SK-N-MC (cell line): ENCODE results near the gene ADGRA1.

Experiments used
- DNase-seq: peaks from one replicate; pipeline ENCODE4 v3.0.0-alpha.2; 2011; ENCODE audit warnings: low read depth, low spot score
- H3K27ac ChIP-seq: fragments of 200-600 bp; sonication (generic); 2 replicates; pipeline ENCODE4 v1.5.1; 2016; ENCODE audit warnings: mixed run types
- H3K36me3 ChIP-seq: fragments of 200-600 bp; sonication (generic); 2 replicates; pipeline ENCODE4 v1.6.1; 2017; ENCODE audit warnings: antibody characterized with exemption, low read length, mixed read lengths; ENCODE audit not compliant: insufficient read depth
- H3K4me3 ChIP-seq: fragments of 200-600 bp; sonication (generic); 2 replicates; pipeline ENCODE4 v1.5.1; 2016
- H3K9ac ChIP-seq: fragments of 200-600 bp; sonication (generic); 2 replicates; pipeline ENCODE4 v1.8.0; 2017; ENCODE audit warnings: mixed run types, mixed read lengths; ENCODE audit not compliant: insufficient read length
- H3K9me3 ChIP-seq: fragments of 200-600 bp; sonication (generic); 2 replicates; pipeline ENCODE4 v1.6.1; 2017; ENCODE audit warnings: low read depth, mild to moderate bottlenecking, antibody characterized with exemption, low read length, moderate library complexity, mixed read lengths
- EZH2 ChIP-seq: fragments of 200-600 bp; sonication (generic); IDR thresholded peaks from one replicate; pipeline ENCODE4 v1.6.1; 2017; ENCODE audit warnings: antibody characterized with exemption
- FOXP2 ChIP-seq: optimal IDR thresholded peaks from 2 replicates; pipeline ENCODE3; 2011; ENCODE audit warnings: mild to moderate bottlenecking, moderate library complexity; ENCODE audit not compliant: insufficient read depth; ENCODE audit errors: extremely low read length, control extremely low read depth
- POLR2AphosphoS5 ChIP-seq: IDR thresholded peaks from 2 replicates; pipeline ENCODE4 v1.6.1; 2012; ENCODE audit warnings: mild to moderate bottlenecking, low read depth, low read length, borderline replicate concordance

The ADGRA1 gene

GRCh38 chr10:133060022-133060421, 27.7 kb upstream of the ADGRA1 start:
- Histone ChIP-seq H3K9ac (no peak overlapping the region), H3K36me3 (no peaks in the 10 kb centered on the region), H3K4me3 (no peak overlapping the region), H3K27ac (no peak overlapping the region), H3K9me3 (no peaks in the 10 kb centered on the region)
- no peak for DNase-seq
- TF ChIP-seq EZH2 (no peak), FOXP2 (no peak), POLR2AphosphoS5 (no peak)

GRCh38 chr10:133060466-133060865, 27.3 kb upstream of the ADGRA1 start:
- no peak overlapping the region for H3K4me3 ChIP-seq
- H3K9me3 ChIP-seq = no peaks in the 10 kb centered on the region
- DNase-seq = no peak
- no peak for TF ChIP-seq FOXP2
- no peak for TF ChIP-seq EZH2
- no peak for TF ChIP-seq POLR2AphosphoS5
- H3K27ac ChIP-seq = no peak overlapping the region
- no peaks in the 10 kb centered on the region for H3K36me3 ChIP-seq
- no peak overlapping the region for H3K9ac ChIP-seq

- no peaks in the 10 kb centered on the region for H3K36me3 ChIP-seq
- H3K9me3 ChIP-seq = no peaks in the 10 kb centered on the region
- no peak for DNase-seq
- no peak overlapping the region for H3K27ac ChIP-seq
- H3K9ac ChIP-seq = no peak overlapping the region
- no peak for TF ChIP-seq POLR2AphosphoS5
- no peak for TF ChIP-seq EZH2
- no peak overlapping the region for H3K4me3 ChIP-seq
Measured at GRCh38 chr10:133060881-133061280, 26.8 kb upstream of the ADGRA1 start.

- no peaks in the 10 kb centered on the region for H3K9me3 ChIP-seq
- no peaks in the 10 kb centered on the region for H3K36me3 ChIP-seq
- DNase-seq = no peak
- H3K4me3 ChIP-seq = no peak overlapping the region
- H3K9ac ChIP-seq = no peak overlapping the region
- TF ChIP-seq POLR2AphosphoS5 (no peak), EZH2 (no peak), FOXP2 (no peak)
- H3K27ac ChIP-seq = no peak overlapping the region
Measured at GRCh38 chr10:133061296-133062038, 26.3 kb upstream of the ADGRA1 start.

- no peaks in the 10 kb centered on the region for H3K9me3 ChIP-seq
- no peak overlapping the region for H3K9ac ChIP-seq
- no peaks in the 10 kb centered on the region for H3K36me3 ChIP-seq
- DNase-seq = no peak
- no peak overlapping the region for H3K4me3 ChIP-seq
- no peak overlapping the region for H3K27ac ChIP-seq
- TF ChIP-seq POLR2AphosphoS5 = no peak
- TF ChIP-seq EZH2 = no peak
- no peak for TF ChIP-seq FOXP2
Measured at GRCh38 chr10:133062085-133062484, 25.6 kb upstream of the ADGRA1 start.

GRCh38 chr10:133062635-133063034, 25.1 kb upstream of the ADGRA1 start:
- no peak overlapping the region for H3K27ac ChIP-seq
- H3K9me3 ChIP-seq = no peaks in the 10 kb centered on the region
- no peak for TF ChIP-seq EZH2
- TF ChIP-seq FOXP2 = no peak
- no peak for TF ChIP-seq POLR2AphosphoS5
- DNase-seq = no peak
- no peaks in the 10 kb centered on the region for H3K36me3 ChIP-seq
- no peak overlapping the region for H3K9ac ChIP-seq
- H3K4me3 ChIP-seq = no peak overlapping the region

- H3K9ac ChIP-seq = no peak overlapping the region
- TF ChIP-seq POLR2AphosphoS5 = no peak
- no peak for TF ChIP-seq EZH2
- no peak for TF ChIP-seq FOXP2
- H3K9me3 ChIP-seq = no peaks in the 10 kb centered on the region
- DNase-seq = no peak
- no peak overlapping the region for H3K4me3 ChIP-seq
- H3K36me3 ChIP-seq = no peaks in the 10 kb centered on the region
- H3K27ac ChIP-seq = no peak overlapping the region
Measured at GRCh38 chr10:133067149-133068105, 20.3 kb upstream of the ADGRA1 start.

- Histone ChIP-seq H3K9ac (no peak overlapping the region), H3K4me3 (no peak overlapping the region), H3K27ac (no peak overlapping the region), H3K36me3 (no peaks in the 10 kb centered on the region), H3K9me3 (no peaks in the 10 kb centered on the region)
- TF ChIP-seq FOXP2 (no peak), POLR2AphosphoS5 (no peak), EZH2 (no peak)
- no peak for DNase-seq
Measured at GRCh38 chr10:133068111-133069032, 19.4 kb upstream of the ADGRA1 start.
